IMR-90 (cell line): ENCODE data around the gene IGDCC3. TPM values are rescaled to one million over a fixed set of nuclear protein-coding genes. Genes with fewer than 3 reads are reported as not detected.

Source experiments
- ATAC-seq: fragments of 200-7000 bp; cut with Tn5 transposase; 2 replicates; pipeline ENCODE4 v1.9.1; 2020; ENCODE audit warnings: low read depth, mild to moderate bottlenecking, moderate library complexity
- BruUV-seq: library from RNA; stranded (reverse); fragments of 400-500 nt; replicated peaks from 2 replicates; lab custom pipeline; 2021; lab: Mats Ljungman, UMichigan
- CTCF ChIA-PET: fragments of 300-600 bp; formaldehyde crosslinking; extraction: SDS; loops from one replicate; lab custom pipeline; 2021; ENCODE audit warnings: antibody characterized with exemption; lab: Yijun Ruan, JAX
- POLR2A ChIA-PET: fragments of 300-600 bp; sonication (Branson Sonifier 250); formaldehyde crosslinking; loops from one replicate; lab custom pipeline; 2022; ENCODE audit warnings: antibody characterized with exemption; ENCODE audit not compliant: unreplicated experiment; lab: Charles Lee
- DNase-seq: peaks from one replicate; pipeline ENCODE4 v3.0.0; 2013
- H2AFZ ChIP-seq: replicated peaks from 2 replicates; pipeline ENCODE3; 2013; ENCODE audit warnings: low read length, mild to moderate bottlenecking; ENCODE audit not compliant: poor library complexity
- H2AK5ac ChIP-seq: 2 replicates; pipeline ENCODE4 v1.6.1; 2013; ENCODE audit warnings: low read depth, low read length, inconsistent platforms
- H2AK9ac ChIP-seq: replicated peaks from 2 replicates; pipeline ENCODE3; 2013; ENCODE audit warnings: mild to moderate bottlenecking, low read depth, low read length, moderate library complexity; ENCODE audit not compliant: poor library complexity
- H2BK120ac ChIP-seq: 2 replicates; pipeline ENCODE4 v1.6.1; 2013; ENCODE audit warnings: low read depth, low read length, inconsistent platforms
- H2BK15ac ChIP-seq: 3 replicates; pipeline ENCODE4 v1.6.1; 2013; ENCODE audit warnings: low read depth, low read length, inconsistent platforms
- H2BK20ac ChIP-seq: 2 replicates; pipeline ENCODE4 v1.6.1; 2013; ENCODE audit warnings: low read depth, mild to moderate bottlenecking, inconsistent platforms, low read length, moderate library complexity
- H2BK5ac ChIP-seq: 2 replicates; pipeline ENCODE4 v1.6.1; 2013; ENCODE audit warnings: mild to moderate bottlenecking, low read depth, low read length, inconsistent platforms; ENCODE audit not compliant: poor library complexity, severe bottlenecking
- H3K14ac ChIP-seq: replicated peaks from 2 replicates; pipeline ENCODE4 v1.6.1; 2013; ENCODE audit warnings: low read depth, low read length, inconsistent platforms
- H3K18ac ChIP-seq: 2 replicates; pipeline ENCODE4 v1.6.1; 2013; ENCODE audit warnings: low read depth, low read length, control low read depth
- H3K23ac ChIP-seq: 2 replicates; pipeline ENCODE4 v1.6.1; 2013; ENCODE audit warnings: low read depth, low read length, inconsistent platforms
- H3K27ac ChIP-seq: 2 replicates; pipeline ENCODE4 v1.5.1; 2013; ENCODE audit warnings: mild to moderate bottlenecking, control low read depth, low read length; ENCODE audit not compliant: insufficient read depth
- H3K27me3 ChIP-seq: 2 replicates; pipeline ENCODE4 v1.6.1; 2013; ENCODE audit warnings: low read length; ENCODE audit not compliant: control insufficient read depth, insufficient read depth
- H3K36me3 ChIP-seq: 2 replicates; pipeline ENCODE4 v1.6.1; 2013; ENCODE audit warnings: low read length, mixed read lengths; ENCODE audit not compliant: control insufficient read depth, insufficient read depth
- H3K4ac ChIP-seq: 2 replicates; pipeline ENCODE4 v1.6.1; 2013; ENCODE audit warnings: low read depth, low read length, inconsistent platforms
- H3K4me1 ChIP-seq: 2 replicates; pipeline ENCODE4 v1.6.1; 2013; ENCODE audit warnings: low read length, mixed read lengths; ENCODE audit not compliant: control insufficient read depth, insufficient read depth
- H3K4me2 ChIP-seq: 2 replicates; pipeline ENCODE4 v1.6.1; 2013; ENCODE audit warnings: low read depth, mild to moderate bottlenecking, control low read depth, low read length, moderate library complexity
- H3K4me3 ChIP-seq: 2 replicates; pipeline ENCODE4 v1.5.1; 2013; ENCODE audit warnings: low read depth, mild to moderate bottlenecking, control low read depth, low read length, moderate library complexity; ENCODE audit not compliant: insufficient read depth
- H3K56ac ChIP-seq: 2 replicates; pipeline ENCODE4 v1.6.1; 2013; ENCODE audit warnings: low read length, inconsistent platforms; ENCODE audit not compliant: insufficient read depth; ENCODE audit errors: extremely low read depth
- H3K79me1 ChIP-seq, 2 experiments: 2 replicates each; pipeline ENCODE4 v1.6.1; 2013; ENCODE audit warnings: low read length in 2 of 2, inconsistent platforms in 1 of 2, low read depth in 1 of 2
- H3K9ac ChIP-seq: 2 replicates; pipeline ENCODE4 v1.6.1; 2013; ENCODE audit warnings: low read depth, low read length, control low read depth
- H3K9me1 ChIP-seq: 2 replicates; pipeline ENCODE4 v1.6.1; 2013; ENCODE audit warnings: low read length, inconsistent platforms; ENCODE audit not compliant: insufficient read depth
- H3K9me3 ChIP-seq: 2 replicates; pipeline ENCODE4 v1.6.1; 2013; ENCODE audit warnings: low read length; ENCODE audit not compliant: control insufficient read depth, insufficient read depth
- H4K20me1 ChIP-seq: 2 replicates; pipeline ENCODE4 v1.6.1; 2013; ENCODE audit warnings: low read length, inconsistent platforms; ENCODE audit not compliant: insufficient read depth
- H4K5ac ChIP-seq: 2 replicates; pipeline ENCODE4 v1.6.1; 2013; ENCODE audit warnings: mild to moderate bottlenecking, low read depth, low read length, control low read depth
- H4K8ac ChIP-seq, 2 experiments: 2 replicates each; pipeline ENCODE4 v1.6.1; 2013; ENCODE audit warnings: low read depth in 2 of 2, low read length in 2 of 2, control low read depth in 1 of 2, inconsistent platforms in 1 of 2
- H4K91ac ChIP-seq: 2 replicates; pipeline ENCODE4 v1.6.1; 2013; ENCODE audit warnings: low read depth, low read length, inconsistent platforms; ENCODE audit not compliant: insufficient read depth
- BHLHE40 ChIP-seq: fragments of 150-350 bp; IDR thresholded peaks from 2 replicates; pipeline ENCODE4 v1.6.1; 2016; ENCODE audit warnings: mild to moderate bottlenecking, low read depth, low read length
- CEBPB ChIP-seq: IDR thresholded peaks from 2 replicates; pipeline ENCODE4 v1.6.1; 2012; ENCODE audit warnings: low read depth, low read length, improper control_type of control experiment
- CHD1 ChIP-seq: IDR thresholded peaks from 2 replicates; pipeline ENCODE4 v1.6.1; 2012; ENCODE audit warnings: low read depth, low read length, improper control_type of control experiment
- CTCF ChIP-seq: conservative IDR thresholded peaks from 2 replicates; pipeline ENCODE4 v1.5.1; 2012; ENCODE audit warnings: mild to moderate bottlenecking, low read depth, low read length, improper control_type of control experiment
- FOS ChIP-seq: fragments of 150-350 bp; IDR thresholded peaks from 2 replicates; pipeline ENCODE4 v1.6.1; 2016; ENCODE audit warnings: low read depth, low read length
- MAFK ChIP-seq: IDR thresholded peaks from 2 replicates; pipeline ENCODE4 v1.6.1; 2012; ENCODE audit warnings: low read depth, low read length, improper control_type of control experiment
- MAZ ChIP-seq: IDR thresholded peaks from 2 replicates; pipeline ENCODE4 v1.6.1; 2012; ENCODE audit warnings: low read depth, mild to moderate bottlenecking, low read length, improper control_type of control experiment, moderate library complexity, borderline replicate concordance
- MXI1 ChIP-seq: IDR thresholded peaks from 2 replicates; pipeline ENCODE4 v1.6.1; 2012; ENCODE audit warnings: low read depth, mild to moderate bottlenecking, low read length, moderate library complexity, borderline replicate concordance
- POLR2A ChIP-seq: IDR thresholded peaks from 2 replicates; pipeline ENCODE4 v1.6.1; 2012; ENCODE audit warnings: mild to moderate bottlenecking, low read depth, low read length
- RAD21 ChIP-seq: IDR thresholded peaks from 2 replicates; pipeline ENCODE4 v1.6.1; 2012; ENCODE audit warnings: low read length, improper control_type of control experiment
- RCOR1 ChIP-seq: IDR thresholded peaks from 2 replicates; pipeline ENCODE4 v1.6.1; 2012; ENCODE audit warnings: mild to moderate bottlenecking, low read length, improper control_type of control experiment; ENCODE audit not compliant: insufficient replicate concordance
- RFX5 ChIP-seq: IDR thresholded peaks from 2 replicates; pipeline ENCODE4 v1.8.0; 2012; ENCODE audit warnings: low read depth, mild to moderate bottlenecking, low read length, moderate library complexity
- SMC3 ChIP-seq: fragments of 150-350 bp; IDR thresholded peaks from 2 replicates; pipeline ENCODE4 v1.6.1; 2016; ENCODE audit warnings: low read depth, mild to moderate bottlenecking, antibody characterized with exemption, low read length, moderate library complexity
- USF2 ChIP-seq: fragments of 150-350 bp; IDR thresholded peaks from 2 replicates; pipeline ENCODE4 v1.6.1; 2017; ENCODE audit warnings: mild to moderate bottlenecking, antibody characterized with exemption, low read length, low read depth
- WGBS, 2 experiments: methylation state at CpG; one replicate each; pipeline versions ENCODE4 v1.1.5 to v1.1.7; 2013; ENCODE audit warnings: missing lambda C conversion rate in 2 of 2; ENCODE audit not compliant: insufficient read length in 1 of 2; ENCODE audit errors: extremely low coverage in 2 of 2; 5-methylcytosine and 5-hydroxymethylcytosine counted together
- dilution Hi-C: fragments of 300-500 bp; cut with HindIII; formaldehyde crosslinking; loops from one replicate; pipeline ENCODE4 v1.14.3; 2018; ENCODE audit warnings: low sequenced_read_pairs; ENCODE audit not compliant: unreplicated experiment
- in situ Hi-C: fragments of 300-500 bp; cut with MboI; formaldehyde crosslinking; loops from 3 replicates; pipeline ENCODE4 v1.14.3; 2019; ENCODE audit warnings: low sequenced_read_pairs, inconsistent platforms, mixed read lengths
- intact Hi-C: fragments of 100-400 bp; cut with micrococcal nuclease; formaldehyde crosslinking; loops from 2 replicates; pipeline ENCODE4 v1.10.0; 2022
- polyA plus RNA-seq, 3 experiments: library from polyadenylated mRNA; depleted of rRNA; stranded (reverse); fragments of >200 nt; gene quantifications; 2 replicates each; pipeline ENCODE4 v1.2.3, GENCODE V29; 2012; ENCODE audit warnings: low replicate concordance in 1 of 3
- total RNA-seq: library from RNA; depleted of rRNA; stranded (reverse); fragments of >200 nt; gene quantifications from 2 replicates; pipeline ENCODE4 v1.2.3, GENCODE V29; 2012

IGDCC3 gene
- total and polyA plus RNA-seq, 2 of the 4 experiments (the other 2 are of a cell fraction): 0.18 to 0.19 TPM

- no CpG with 5 or more reads among the region's 7 CpGs for WGBS, 2 experiments
- in situ Hi-C loops: no loop called here
- H2AK9ac ChIP-seq: peak overlapping the region; percentile 71
- no peaks in the 10 kb centered on the region for H3K9me3 ChIP-seq
- H2BK120ac ChIP-seq: peak overlapping the region; percentile 69
- DNase-seq (peak; percentile 99), ATAC-seq (peak; percentile 90)
- H3K27ac ChIP-seq: no peak overlapping the region
- peak overlapping the region; percentile 22; the same call in 1 of the 2 replicates for H2BK20ac ChIP-seq
- peak overlapping the region; percentile 4; the same call in 1 of the 3 replicates for H2BK15ac ChIP-seq
- H3K9ac ChIP-seq: no peak overlapping the region
- H3K4me1 ChIP-seq: peaks cover 5% of the 10 kb centered on the region
- no TSS peak for BruUV-seq
- ChIA-PET POLR2A (no interaction called here), CTCF (interaction anchor here (0.7 to 1.7 kb wide), 2 partner anchors 9 to 11 kb away, joined by 3 to 6 read pairs; no protein-coding TSS in a partner anchor)
- dilution Hi-C loops: no loop called here
- peaks cover 12% of the 10 kb centered on the region for H3K9me1 ChIP-seq
- peak overlapping the region; percentile 48; the same call in 1 of the 2 replicates for H3K4me2 ChIP-seq
- peak overlapping the region in 1 of 2 experiments; percentile 90; a peak in 2 of 4 replicates for H4K8ac ChIP-seq
- TF ChIP-seq CHD1: no peak
- 0 out of 2 replicates have a peak, but pooled peaks have one; percentile 11 for TF ChIP-seq MXI1
- TF ChIP-seq MAZ: 0 out of 2 replicates have a peak, but pooled peaks have one; percentile 5
- TF ChIP-seq RAD21: peak; percentile 22; the same call in 1 of the 2 replicates
- TF ChIP-seq RCOR1: no peak
- peak; percentile 8; the same call in 1 of the 2 replicates for TF ChIP-seq BHLHE40
- TF ChIP-seq RFX5: no peak
- TF ChIP-seq USF2: peak; percentile 39; the same call in 1 of the 2 replicates
- TF ChIP-seq CTCF: peak; percentile 24; the same call in 1 of the 2 replicates
- peak; percentile 23; the same call in 1 of the 2 replicates for TF ChIP-seq SMC3
- TF ChIP-seq CEBPB: peak; percentile 23; the same call in 1 of the 2 replicates
- TF ChIP-seq POLR2A: no peak
- TF ChIP-seq FOS: peak; percentile 75
- TF ChIP-seq MAFK: no peak
- H3K18ac ChIP-seq: peak overlapping the region; percentile 63; the same call in 1 of the 2 replicates
- H4K20me1 ChIP-seq: no peaks in the 10 kb centered on the region
- peak overlapping the region; percentile 86 for H2AFZ ChIP-seq
- no peaks in the 10 kb centered on the region for H3K36me3 ChIP-seq
- H3K79me1 ChIP-seq: 0 out of 4 replicates have a peak, but pooled peaks cover 0 to 6% of the 10 kb centered on the region in 2 experiments
- peak overlapping the region; percentile 31; the same call in 1 of the 2 replicates for H4K5ac ChIP-seq
- H3K27me3 ChIP-seq: peaks cover 5% of the 10 kb centered on the region; the same call in 1 of the 2 replicates
- peak overlapping the region; percentile 64 for H3K4ac ChIP-seq
- peak overlapping the region; percentile 69 for H3K23ac ChIP-seq
- H3K4me3 ChIP-seq: no peak overlapping the region
- no peak overlapping the region; the same call in 1 of the 2 replicates for H2AK5ac ChIP-seq
- H2BK5ac ChIP-seq: peak overlapping the region; percentile 65
- peak overlapping the region; percentile 34 for H3K14ac ChIP-seq
- no peak overlapping the region for H4K91ac ChIP-seq
- H3K56ac ChIP-seq: no peak overlapping the region
- intact Hi-C loops: loop anchor here (5.0 kb wide), 1 partner anchor 168 kb away; no protein-coding TSS in a partner anchor
Observed at GRCh38 chr15:65409036-65409631, 31.3 kb upstream of the IGDCC3 start.
